Spleen (tissue), 7 donors: Measurements from ENCODE around the gene HFM1.

Experiments
- CTCF ChIP-seq, 11 experiments: fragments of 200-600 bp in 7 of 11; fragments of 450-650 bp in 4 of 11; sonication (generic) in 4 of 11; IDR thresholded peaks in 8 of 11; conservative IDR thresholded peaks in 3 of 11; 1 replicate in 7 of 11; 2 replicates in 4 of 11; pipeline versions ENCODE4 v1.4.0 to v1.8.0; 2016 to 2021; ENCODE audit warnings: antibody characterized with exemption in 11 of 11, inconsistent platforms in 4 of 11, mild to moderate bottlenecking in 1 of 11
- POLR2A ChIP-seq, 3 donors: fragments of 450-650 bp; IDR thresholded peaks; one replicate each; pipeline ENCODE4 v1.5.1; 2017; ENCODE audit warnings: antibody characterized with exemption in 3 of 3, mild to moderate bottlenecking in 1 of 3
- donor health status: DM: no; HTN: no; CAD: no; lungs with moderate emphysema.
- donor health status: DM: no; HTN: no; CAD: no.
- donor health status: DM: no; HTN: no; CAD: no.

- TF ChIP-seq CTCF (IDR thresholded peaks at IDR 0.05 in 8 of 11, conservative IDR thresholded peaks at IDR 0.05 in 3 of 11), result no peak
- TF ChIP-seq POLR2A (IDR thresholded peaks at IDR 0.05), result no peak
Observed at GRCh38 chr1:91325456-91325855, 79.2 kb downstream of the HFM1 start.
